Hindlimb muscle (tissue), 1 donor: ENCODE results near the gene VPS25. TPM values are rescaled to one million over a fixed set of nuclear protein-coding genes. Genes with fewer than 3 reads are reported as not detected.
A peak's percentile ranks its signal among the peaks of the same experiment; 100 is the strongest.

Source experiments
- DNase-seq: peaks from one replicate; pipeline ENCODE4 v3.0.0-alpha.2; 2013
- polyA plus RNA-seq: library from polyadenylated mRNA; unstranded; fragments of 120-200 nt; gene quantifications from one replicate; pipeline ENCODE4 v1.2.1, GENCODE V29; 2013; ENCODE audit not compliant: insufficient read length

Gene VPS25
- polyA plus RNA-seq, 1 donor: 30.0 TPM

DNA sequence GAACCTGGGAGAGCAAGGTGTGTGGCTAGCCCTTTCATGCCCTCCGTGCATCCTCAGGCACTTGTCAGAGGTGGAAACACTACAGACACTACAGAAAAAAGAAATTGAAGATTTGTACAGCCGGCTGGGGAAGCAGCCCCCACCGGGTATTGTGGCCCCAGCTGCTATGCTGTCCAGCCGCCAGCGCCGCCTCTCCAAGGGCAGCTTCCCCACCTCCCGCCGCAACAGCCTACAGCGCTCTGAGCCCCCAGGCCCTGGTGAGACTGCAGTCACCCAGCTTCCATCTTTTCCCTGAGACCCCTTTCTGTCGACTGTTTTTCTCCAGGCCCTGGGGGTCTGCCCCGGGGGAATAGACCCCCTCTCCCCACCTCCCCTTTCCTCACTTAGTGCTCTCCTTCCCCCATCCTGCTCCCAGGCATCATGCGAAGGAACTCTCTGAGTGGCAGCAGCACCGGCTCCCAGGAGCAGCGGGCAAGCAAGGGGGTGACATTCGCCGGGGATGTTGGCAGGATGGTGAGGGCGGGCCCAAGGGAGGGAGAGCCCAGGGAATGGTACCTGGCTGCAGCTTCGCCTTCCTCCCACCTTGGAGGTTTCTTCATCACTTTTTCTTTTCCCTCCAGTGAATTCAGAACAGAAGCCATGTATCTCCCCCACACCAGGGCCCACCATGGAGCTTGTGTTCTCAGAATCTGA is 23.0 kb downstream of the VPS25 start:
- DNase-seq: no peak

DNA sequence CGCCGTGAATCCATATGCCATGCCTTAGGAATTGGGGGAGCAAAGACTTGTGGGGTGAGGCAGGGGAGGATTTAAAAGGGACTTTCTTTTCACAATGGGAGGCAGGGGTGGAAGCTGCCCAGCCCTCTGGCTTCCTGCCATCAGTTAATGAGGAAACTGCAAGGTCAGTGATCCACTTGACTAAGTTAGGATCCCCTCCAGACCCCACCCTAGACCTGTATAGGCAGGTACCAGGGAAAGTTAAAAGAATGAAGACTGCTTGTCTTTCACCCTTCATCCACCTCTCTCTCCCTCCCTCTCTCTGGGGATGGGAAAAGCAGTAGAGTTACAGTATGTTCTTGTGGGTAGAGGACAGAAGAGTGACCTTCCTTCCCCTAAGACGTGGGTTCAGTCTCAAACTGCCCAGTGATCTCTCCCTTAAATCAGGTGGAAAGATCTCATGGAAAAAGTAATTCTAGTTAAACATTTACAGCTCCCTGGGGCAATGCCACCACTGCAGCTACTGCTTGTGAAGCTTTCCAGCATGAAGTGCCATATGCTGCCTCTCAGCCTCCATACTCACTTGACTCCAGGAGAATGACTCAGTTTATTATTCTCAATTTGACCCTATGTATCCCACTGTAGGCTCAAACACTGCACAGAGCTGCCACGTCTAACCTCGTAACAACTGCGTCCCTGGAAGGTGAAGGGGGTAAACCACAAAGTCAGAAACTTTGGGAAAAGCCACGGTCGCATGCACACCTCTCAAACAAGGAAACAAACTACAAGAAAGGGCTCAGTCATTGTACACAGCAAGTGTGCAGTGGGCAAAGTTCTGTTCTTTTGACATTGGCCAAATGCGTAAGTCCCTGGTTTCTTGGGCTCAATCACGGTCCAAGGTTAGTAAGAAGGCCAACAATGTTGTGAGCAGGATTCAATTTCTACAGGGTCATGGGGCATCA is 24.1 kb downstream of the VPS25 start:
- DNase-seq: no peak

DNA sequence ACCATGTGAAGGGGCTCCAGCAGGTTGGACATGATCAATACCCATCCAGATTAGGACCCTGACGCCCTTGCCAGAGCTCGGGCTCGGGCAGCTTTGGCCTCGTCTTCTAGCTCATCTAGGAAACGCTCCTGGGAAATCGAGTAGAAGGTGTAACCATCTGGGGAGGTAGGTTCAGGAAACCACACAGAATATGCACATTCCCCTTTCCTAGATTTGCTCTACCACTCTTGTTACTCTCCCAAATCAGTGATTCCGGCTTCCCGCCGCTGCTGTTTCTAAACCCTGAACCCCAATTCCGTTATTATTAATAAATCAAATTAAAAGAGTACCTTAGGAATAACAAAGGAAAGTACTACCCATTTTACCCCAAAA is 24.7 kb downstream of the VPS25 start:
- no peak for DNase-seq

DNA sequence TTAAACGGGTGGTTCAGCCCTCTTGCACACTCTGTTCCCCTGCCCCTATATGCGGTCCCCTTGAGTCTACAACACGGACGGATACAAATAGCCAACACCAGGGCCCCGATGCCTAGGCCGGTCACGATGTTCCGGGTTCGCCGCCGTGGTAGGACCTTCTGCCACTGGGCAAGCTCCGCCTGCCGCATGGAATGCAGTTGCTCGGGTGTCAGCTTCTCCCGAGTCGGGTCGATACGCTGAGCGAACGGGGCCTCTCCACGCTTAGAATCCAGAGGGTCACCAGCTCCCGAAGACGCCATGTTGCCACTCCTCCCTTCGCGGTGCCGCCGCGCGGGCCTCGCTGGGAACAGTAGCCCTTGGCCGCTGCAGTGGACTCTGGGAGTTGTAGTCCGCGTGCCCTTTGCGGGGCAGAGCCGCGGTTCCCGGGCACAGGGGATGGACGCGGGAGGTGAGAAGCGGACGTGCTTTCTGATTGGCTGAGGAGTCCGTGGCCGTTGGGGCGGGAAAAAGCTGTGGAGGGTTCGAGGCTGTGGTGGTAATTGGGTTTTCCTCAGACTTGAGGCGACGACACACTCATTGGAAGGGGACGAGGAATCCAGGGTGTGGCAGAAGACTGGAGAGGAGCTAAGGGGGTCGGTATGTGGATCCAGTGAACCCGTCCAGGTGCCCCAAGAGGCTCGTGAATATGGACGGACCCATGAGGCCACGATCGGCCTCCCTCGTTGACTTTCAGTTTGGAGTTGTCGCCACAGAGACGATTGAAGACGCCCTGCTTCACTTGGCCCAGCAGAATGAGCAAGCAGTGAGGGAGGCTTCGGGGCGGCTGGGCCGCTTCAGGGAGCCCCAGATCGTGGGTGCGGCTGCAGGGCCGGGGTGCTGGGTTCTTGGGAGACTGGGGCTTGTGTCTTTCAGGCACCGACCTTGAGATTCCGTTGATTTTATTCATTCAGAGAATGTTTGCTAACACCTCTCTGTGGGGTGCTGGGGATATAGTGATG is 25.4 kb downstream of the VPS25 start, which contains the start of the genes CNTD1 and COA3:
Gene CNTD1, plus strand, starts transcription at position 479 of the 998 bp plus-strand sequence. Its CDS starts 207 bp downstream, at position 686.
Gene COA3, minus strand, starts transcription at position 322 of the 998 bp plus-strand sequence. Its CDS starts 23 bp downstream, at position 299.
- peak; percentile 86 for DNase-seq

DNA sequence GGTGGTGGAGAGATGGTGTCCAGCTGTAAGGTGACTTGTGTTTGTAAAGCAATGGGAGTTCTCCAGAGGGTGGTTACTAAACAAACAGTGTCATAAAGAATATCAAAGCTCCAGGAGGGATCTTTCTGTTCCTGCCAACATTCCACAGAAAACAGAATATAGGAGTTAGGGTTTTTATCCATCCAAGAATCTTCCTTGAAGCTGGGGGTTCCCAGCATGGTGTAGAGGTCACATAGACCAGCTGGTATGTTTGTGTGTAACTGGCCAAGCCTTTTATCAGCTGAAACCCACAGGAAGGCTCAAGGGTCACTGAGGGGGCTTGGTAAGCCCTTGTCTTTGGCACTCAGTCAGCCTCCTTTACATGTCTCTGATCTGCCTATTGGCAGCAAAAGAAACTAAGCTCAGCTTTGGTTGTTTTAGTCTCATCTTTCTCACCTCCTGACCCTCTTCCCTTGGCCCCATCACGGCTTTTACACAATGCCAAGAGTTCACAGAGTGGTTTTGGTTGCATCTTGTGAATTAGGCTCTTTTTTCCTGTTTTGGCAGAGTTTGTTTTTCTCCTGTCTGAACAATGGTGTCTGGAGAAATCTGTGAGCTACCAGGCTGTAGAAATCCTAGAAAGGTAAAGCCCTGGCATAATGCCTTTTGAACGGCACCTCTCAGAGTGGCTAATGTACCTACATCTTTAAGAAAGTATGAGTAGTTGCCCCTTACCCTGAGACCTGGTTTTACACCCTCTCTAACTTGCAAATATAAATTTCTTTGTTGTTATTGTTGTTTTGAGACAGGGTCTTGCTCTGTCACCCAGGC is 30.0 kb downstream of the VPS25 start:
- no peak for DNase-seq

DNA sequence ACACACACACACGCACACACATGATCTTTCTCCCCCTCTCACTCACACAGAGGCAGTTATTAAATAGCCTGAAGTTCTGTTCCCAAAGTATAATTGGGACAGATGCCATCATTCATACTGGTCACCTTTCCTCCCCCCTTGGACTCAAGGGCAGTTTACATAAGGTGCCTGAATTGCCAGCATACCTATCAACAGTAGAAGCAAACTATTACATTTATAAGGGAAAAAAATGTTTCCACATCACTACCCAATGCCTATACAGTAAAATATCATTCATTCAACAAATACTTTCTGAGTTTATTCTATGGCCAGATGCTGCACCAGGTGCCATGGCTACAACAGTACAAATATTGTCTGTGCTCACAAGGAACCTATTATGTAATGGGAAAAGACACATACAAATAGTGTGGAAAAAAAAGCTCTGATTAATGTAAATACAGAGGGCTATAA is 31.7 kb downstream of the VPS25 start:
- no peak for DNase-seq

DNA sequence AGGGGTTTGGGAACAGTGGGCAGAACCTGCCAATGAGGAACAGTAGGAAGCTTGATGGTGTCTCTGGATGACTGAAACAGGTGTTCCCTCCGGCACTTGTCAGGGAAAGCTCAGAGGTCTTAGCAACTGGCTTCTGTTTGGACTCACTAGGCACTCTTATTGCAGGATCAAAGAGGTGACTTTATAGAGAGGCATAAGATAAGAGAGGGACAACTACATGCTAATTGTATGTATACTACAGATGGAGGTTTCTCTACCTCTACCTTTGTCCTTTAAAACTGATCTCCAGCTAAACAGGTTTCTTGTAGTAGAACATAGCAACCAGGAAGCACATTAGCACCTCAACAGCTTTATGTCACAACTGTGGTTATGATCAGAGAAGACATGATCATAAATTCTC is 33.0 kb downstream of the VPS25 start:
- DNase-seq: no peak

DNA sequence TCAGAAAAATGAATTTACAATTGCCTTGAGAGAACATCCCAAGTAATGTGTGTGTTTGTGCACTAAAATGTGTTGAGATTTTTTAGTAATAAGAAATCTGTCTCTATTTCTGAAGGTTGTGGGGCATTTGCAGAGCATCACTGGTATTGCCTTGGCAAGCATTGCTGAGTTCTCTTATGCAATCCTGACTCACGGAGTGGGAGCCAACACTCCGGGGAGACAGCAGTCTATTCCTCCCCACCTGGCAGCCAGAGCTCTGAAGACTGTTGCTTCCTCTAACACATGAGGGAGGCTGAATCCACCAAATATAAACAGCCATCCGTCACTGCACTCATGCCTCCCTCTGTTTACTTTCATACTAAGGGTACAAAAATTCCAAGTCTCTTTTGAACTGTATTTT is 36.0 kb downstream of the VPS25 start:
- no peak for DNase-seq

DNA sequence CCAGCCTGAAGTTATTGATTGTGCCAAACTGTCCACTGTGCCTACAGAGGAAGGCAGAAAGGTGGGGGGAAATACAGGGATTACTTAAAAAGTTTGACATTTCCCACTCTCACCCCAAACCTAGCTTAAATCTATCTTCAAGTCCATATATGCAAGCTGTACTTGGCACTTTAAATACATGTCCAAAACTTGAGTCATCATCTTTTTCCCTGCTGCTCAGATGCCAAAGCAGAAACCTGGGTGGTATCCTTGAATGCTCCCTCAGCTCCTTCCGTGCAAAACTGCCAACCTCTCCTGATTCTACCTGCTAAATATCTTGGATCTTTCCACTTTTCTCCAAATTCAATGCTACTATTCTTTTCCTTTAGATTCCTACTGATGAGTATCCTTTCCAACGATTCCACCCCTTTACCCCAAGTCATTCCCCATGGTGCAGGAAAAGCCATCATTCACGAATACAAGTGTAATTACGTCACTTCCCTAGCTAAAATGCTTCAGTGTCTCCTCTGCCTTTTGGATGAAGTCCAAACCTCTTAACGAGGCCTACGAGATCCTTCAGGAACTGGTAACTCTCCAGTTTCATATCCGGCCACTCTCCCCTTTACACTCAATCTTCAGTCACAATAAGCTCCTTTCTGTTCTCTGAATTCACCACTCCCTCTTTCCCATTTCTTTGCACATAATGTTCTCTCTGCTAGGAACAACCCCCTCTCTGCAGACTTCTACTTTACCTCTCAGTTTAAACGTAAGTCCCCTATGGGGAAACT is 41.6 kb downstream of the VPS25 start:
- peak; percentile 41 for DNase-seq

DNA sequence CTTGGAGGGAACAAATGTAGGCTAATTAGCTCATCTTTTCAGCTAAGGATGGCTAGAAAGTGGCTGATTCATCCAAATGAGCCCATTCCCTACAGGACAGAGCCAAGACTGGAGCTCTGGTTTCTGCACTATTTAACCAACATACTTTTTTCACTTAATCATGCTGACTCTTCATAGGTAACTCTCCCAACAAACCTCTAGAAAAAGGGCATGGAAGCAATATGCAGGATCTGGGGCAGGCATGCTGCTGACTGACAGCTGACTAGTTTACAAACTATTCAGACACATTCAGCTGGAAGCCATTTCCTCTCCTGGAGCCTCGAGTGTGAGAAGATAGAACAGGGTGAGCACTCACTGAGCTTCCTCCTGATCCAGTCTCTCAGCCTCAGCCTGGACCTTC is 44.6 kb downstream of the VPS25 start:
- no peak for DNase-seq

DNA sequence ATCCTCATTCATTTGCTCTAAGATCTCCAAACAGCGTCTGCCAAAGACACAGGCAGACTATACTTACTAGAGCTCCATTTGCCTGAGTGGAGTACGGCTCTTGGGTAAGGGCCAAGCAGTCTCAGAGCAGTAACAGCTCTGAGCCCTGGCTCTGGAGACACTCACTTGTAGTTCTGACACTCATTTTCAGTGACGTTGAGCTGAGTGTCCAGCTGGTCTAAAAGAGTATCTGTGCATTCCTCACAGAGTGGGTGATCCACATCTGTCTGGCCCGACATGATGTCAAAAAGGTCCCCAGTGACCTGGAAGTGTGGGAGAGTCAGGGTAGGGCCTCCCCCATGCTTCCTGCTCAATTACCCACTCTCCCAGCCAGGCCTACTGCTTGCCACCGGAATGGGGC is 45.1 kb downstream of the VPS25 start:
- no peak for DNase-seq

DNA sequence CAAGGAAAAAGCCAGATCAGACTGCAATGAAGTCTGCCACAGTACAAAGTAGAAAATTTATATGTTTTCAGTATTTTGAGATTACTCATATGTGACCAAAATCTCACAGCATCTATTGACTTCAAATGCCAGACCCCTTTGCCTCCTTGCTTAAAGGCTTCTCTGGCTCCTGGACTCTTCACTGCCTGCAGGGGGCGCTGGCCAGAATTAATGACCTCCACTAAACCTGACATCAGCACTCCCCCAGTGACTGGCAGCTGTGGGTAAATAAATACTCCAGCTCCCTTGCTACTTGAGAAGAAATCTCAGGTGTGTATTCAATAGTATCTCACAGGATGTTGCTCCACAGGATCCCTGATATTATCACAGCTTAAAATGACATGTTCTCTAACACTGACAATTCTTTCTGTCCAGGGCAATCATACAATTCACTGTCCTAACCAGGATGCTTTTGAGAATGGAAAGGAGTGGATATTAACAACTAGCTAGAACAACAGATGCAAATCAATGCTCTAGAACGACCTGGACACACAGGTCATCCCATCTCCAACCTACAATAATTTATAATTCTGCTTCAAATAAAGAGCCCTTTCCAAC is 46.8 kb downstream of the VPS25 start:
- no peak for DNase-seq

DNA sequence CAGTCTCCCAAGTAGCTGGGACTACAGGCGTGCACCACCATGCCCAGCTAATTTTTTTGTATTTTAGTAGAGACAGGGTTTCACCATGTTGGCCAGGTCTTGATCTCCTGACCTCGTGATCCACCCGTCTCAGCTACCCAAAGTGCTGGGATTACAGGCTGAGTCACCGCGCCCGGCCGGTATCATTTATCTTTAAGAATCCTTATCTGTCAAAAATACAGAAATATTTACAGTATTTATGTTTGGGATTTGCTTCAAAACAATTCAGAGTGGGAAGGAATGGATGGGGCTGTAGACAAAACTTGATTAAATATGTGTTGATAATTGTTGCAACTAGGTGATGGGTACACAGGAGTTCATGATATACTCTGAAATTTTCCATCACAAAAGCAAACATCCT is 47.9 kb downstream of the VPS25 start:
- no peak for DNase-seq

DNA sequence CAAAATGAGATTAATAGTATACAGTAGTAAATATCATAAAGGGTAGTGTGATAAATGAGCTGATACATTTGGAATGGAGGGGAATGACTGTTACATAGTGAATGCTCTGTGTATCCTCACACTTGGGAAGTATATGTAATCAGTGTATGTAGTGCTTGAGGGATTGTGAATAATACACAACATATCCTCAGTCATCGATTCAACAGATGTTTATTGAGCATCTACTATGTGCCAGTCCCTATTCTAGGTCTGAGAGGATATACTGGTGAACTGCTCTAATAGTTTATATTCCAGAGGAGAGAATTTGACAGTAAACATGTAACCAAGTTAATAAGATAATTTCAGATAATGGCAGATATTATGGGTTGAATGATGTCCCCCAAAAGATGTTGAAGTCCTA is 54.2 kb downstream of the VPS25 start:
- no peak for DNase-seq

Other genes starting within 250 kb of the VPS25 start
- gene NAGLU, start 237.2 kb upstream of the VPS25 start, polyA plus RNA-seq: 22.7 TPM
- gene HSD17B1, start 220.5 kb upstream of the VPS25 start, polyA plus RNA-seq: 3.3 TPM
- 28.6 TPM for gene COASY, start 211.3 kb upstream of the VPS25 start, polyA plus RNA-seq
- gene MLX, start 206.3 kb upstream of the VPS25 start, polyA plus RNA-seq: 35.2 TPM
- gene PSMC3IP, start 195.7 kb upstream of the VPS25 start, polyA plus RNA-seq: 10.2 TPM
- gene RETREG3, start 164.1 kb upstream of the VPS25 start, polyA plus RNA-seq: 39.5 TPM
- 33.6 TPM for gene TUBG1, start 163.8 kb upstream of the VPS25 start, polyA plus RNA-seq
- gene TUBG2, start 114.2 kb upstream of the VPS25 start, polyA plus RNA-seq: 14.7 TPM
- gene PLEKHH3, start 96.5 kb upstream of the VPS25 start, polyA plus RNA-seq: 62.6 TPM
- 3.2 TPM for gene CCR10, start 91.6 kb upstream of the VPS25 start, polyA plus RNA-seq
- 12.1 TPM for gene CNTNAP1, start 90.9 kb upstream of the VPS25 start, polyA plus RNA-seq
- gene EZH1, start 28.4 kb upstream of the VPS25 start, polyA plus RNA-seq: 27.3 TPM
- 69.2 TPM for gene RAMP2, start 12.2 kb upstream of the VPS25 start, polyA plus RNA-seq
- gene WNK4, start 7.2 kb downstream of the VPS25 start, polyA plus RNA-seq: 0.19 TPM
- gene COA3, start 25.3 kb downstream of the VPS25 start, polyA plus RNA-seq: 53.5 TPM
- 0.70 TPM for gene CNTD1, start 25.4 kb downstream of the VPS25 start, polyA plus RNA-seq
- 49.3 TPM for gene BECN1, start 50.8 kb downstream of the VPS25 start, polyA plus RNA-seq
- 48.1 TPM for gene PSME3, start 59.9 kb downstream of the VPS25 start, polyA plus RNA-seq
- 1.0 TPM for gene AOC2, start 71.1 kb downstream of the VPS25 start, polyA plus RNA-seq
- 27.0 TPM for gene AOC3, start 77.8 kb downstream of the VPS25 start, polyA plus RNA-seq
- gene G6PC1, start 127.3 kb downstream of the VPS25 start, polyA plus RNA-seq: not detected
- gene AARSD1, start 191.0 kb downstream of the VPS25 start, polyA plus RNA-seq: 56.9 TPM
- gene PTGES3L, start 206.6 kb downstream of the VPS25 start, polyA plus RNA-seq: 69.1 TPM
- 9.6 TPM for gene RUNDC1, start 207.1 kb downstream of the VPS25 start, polyA plus RNA-seq
- 2,367 TPM for gene RPL27, start 225.0 kb downstream of the VPS25 start, polyA plus RNA-seq
- 7.2 TPM for gene IFI35, start 233.3 kb downstream of the VPS25 start, polyA plus RNA-seq
- gene VAT1, start 248.9 kb downstream of the VPS25 start, polyA plus RNA-seq: 68.5 TPM